Neural progenitor cell (in vitro differentiated cells): ENCODE data around the gene LRRIQ4. TPM values are rescaled to one million over a fixed set of nuclear protein-coding genes. Genes with fewer than 3 reads are reported as not detected.

Experiments
- DNase-seq: peaks from one replicate; pipeline ENCODE4 v3.0.0-alpha.2; 2016; ENCODE audit warnings: low spot score
- H2AFZ ChIP-seq: fragments of 200-600 bp; sonication (generic); replicated peaks from 2 replicates; pipeline ENCODE4 v1.6.1; 2016; ENCODE audit warnings: antibody characterized with exemption
- H3F3A ChIP-seq: fragments of 200-600 bp; sonication (generic); 2 replicates; pipeline ENCODE4 v1.6.1; 2016; ENCODE audit warnings: antibody characterized with exemption, low read depth
- H3K27ac ChIP-seq: fragments of 200-600 bp; sonication (generic); 2 replicates; pipeline ENCODE4 v1.5.1; 2016; ENCODE audit warnings: mild to moderate bottlenecking
- H3K27me3 ChIP-seq: fragments of 200-600 bp; sonication (generic); 2 replicates; pipeline ENCODE4 v1.6.1; 2016; ENCODE audit warnings: mild to moderate bottlenecking, moderate library complexity
- H3K36me3 ChIP-seq: fragments of 200-600 bp; sonication (generic); 2 replicates; pipeline ENCODE4 v1.5.1; 2016
- H3K4me1 ChIP-seq: fragments of 200-600 bp; sonication (generic); 2 replicates; pipeline ENCODE4 v1.6.1; 2016; ENCODE audit warnings: mixed run types
- H3K4me2 ChIP-seq: fragments of 200-600 bp; sonication (generic); 2 replicates; pipeline ENCODE4 v1.6.1; 2016
- H3K4me3 ChIP-seq: fragments of 200-600 bp; sonication (generic); 2 replicates; pipeline ENCODE4 v1.5.1; 2016
- H3K79me2 ChIP-seq: fragments of 200-600 bp; sonication (generic); 2 replicates; pipeline ENCODE4 v1.6.1; 2016; ENCODE audit warnings: low read depth
- H3K9ac ChIP-seq: fragments of 200-600 bp; sonication (generic); 2 replicates; pipeline ENCODE4 v1.6.1; 2016
- H3K9me3 ChIP-seq: fragments of 200-600 bp; sonication (generic); 2 replicates; pipeline ENCODE4 v1.5.1; 2016; ENCODE audit warnings: low read depth
- H4K20me1 ChIP-seq: fragments of 200-600 bp; sonication (generic); 2 replicates; pipeline ENCODE4 v1.6.1; 2016; ENCODE audit warnings: low read depth
- H3K27ac Mint-ChIP-seq: 3 replicates; pipeline ENCODE4 v1.8.0; 2021; ENCODE audit warnings: mixed read lengths
- H3K27me3 Mint-ChIP-seq: 2 replicates; pipeline ENCODE4 v1.8.0; 2022; ENCODE audit warnings: low read depth, mild to moderate bottlenecking, inconsistent platforms, moderate library complexity, mixed read lengths; ENCODE audit not compliant: insufficient read depth
- H3K36me3 Mint-ChIP-seq: 3 replicates; pipeline ENCODE4 v1.8.0; 2021; ENCODE audit warnings: mixed read lengths
- H3K4me1 Mint-ChIP-seq: 3 replicates; pipeline ENCODE4 v1.8.0; 2021; ENCODE audit warnings: mixed read lengths
- H3K4me3 Mint-ChIP-seq: 3 replicates; pipeline ENCODE4 v1.8.0; 2021; ENCODE audit warnings: mild to moderate bottlenecking, moderate library complexity, mixed read lengths
- H3K9me3 Mint-ChIP-seq: 3 replicates; pipeline ENCODE4 v1.8.0; 2020; ENCODE audit warnings: mixed read lengths
- EZH2 ChIP-seq: fragments of 200-600 bp; sonication (generic); IDR thresholded peaks from 2 replicates; pipeline ENCODE4 v1.6.1; 2017; ENCODE audit warnings: antibody characterized with exemption, mild to moderate bottlenecking, moderate library complexity
- EZH2phosphoT487 ChIP-seq: fragments of 200-600 bp; sonication (generic); IDR thresholded peaks from 2 replicates; pipeline ENCODE4 v1.6.1; 2017; ENCODE audit warnings: antibody characterized with exemption
- total RNA-seq: library from RNA; depleted of rRNA; stranded (reverse); fragments of >200 nt; gene quantifications from 2 replicates; pipeline ENCODE4 v1.2.3, GENCODE V29; 2015; ENCODE audit warnings: low replicate concordance
- TF ChIP-seq, protein P1 (sequence below): fragments of 200-600 bp; sonication (generic); IDR thresholded peaks from 2 replicates; pipeline ENCODE4 v1.5.1; 2017; ENCODE audit warnings: antibody characterized with exemption, mild to moderate bottlenecking

LRRIQ4 gene
- total RNA-seq, 1 donor from 2014 or later = not detected

DNA sequence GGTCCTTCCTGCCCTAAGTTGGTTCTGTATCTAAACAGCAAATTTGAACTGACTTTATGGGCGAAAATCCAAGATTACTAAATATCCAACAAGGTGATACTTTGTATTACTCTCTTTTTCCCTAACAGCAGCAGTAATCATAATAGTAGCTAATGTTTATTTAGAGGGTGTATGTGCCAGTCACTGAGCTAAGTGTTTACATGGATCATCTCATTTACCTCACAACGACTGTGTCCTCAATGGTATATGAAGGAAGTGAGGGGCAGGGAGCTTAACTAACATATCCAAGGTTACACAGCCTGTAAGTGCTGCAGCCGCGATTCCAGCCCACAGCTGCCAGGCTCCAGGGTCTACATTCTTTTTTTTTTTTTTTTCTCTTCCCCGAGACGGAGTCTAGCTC, 10.3 kb downstream of the LRRIQ4 start:
- H3K4me1 Mint-ChIP-seq = no peaks in the 10 kb centered on the region
- H3K36me3 ChIP-seq = no peaks in the 10 kb centered on the region
- no peaks in the 10 kb centered on the region for H3K27me3 Mint-ChIP-seq
- H3K79me2 ChIP-seq = no peaks in the 10 kb centered on the region
- no peak overlapping the region for H3K4me3 Mint-ChIP-seq
- no peaks in the 10 kb centered on the region for H3K9me3 ChIP-seq
- H2AFZ ChIP-seq = no peak overlapping the region
- TF ChIP-seq EZH2phosphoT487 = no peak
- TF ChIP-seq, protein P1, sequence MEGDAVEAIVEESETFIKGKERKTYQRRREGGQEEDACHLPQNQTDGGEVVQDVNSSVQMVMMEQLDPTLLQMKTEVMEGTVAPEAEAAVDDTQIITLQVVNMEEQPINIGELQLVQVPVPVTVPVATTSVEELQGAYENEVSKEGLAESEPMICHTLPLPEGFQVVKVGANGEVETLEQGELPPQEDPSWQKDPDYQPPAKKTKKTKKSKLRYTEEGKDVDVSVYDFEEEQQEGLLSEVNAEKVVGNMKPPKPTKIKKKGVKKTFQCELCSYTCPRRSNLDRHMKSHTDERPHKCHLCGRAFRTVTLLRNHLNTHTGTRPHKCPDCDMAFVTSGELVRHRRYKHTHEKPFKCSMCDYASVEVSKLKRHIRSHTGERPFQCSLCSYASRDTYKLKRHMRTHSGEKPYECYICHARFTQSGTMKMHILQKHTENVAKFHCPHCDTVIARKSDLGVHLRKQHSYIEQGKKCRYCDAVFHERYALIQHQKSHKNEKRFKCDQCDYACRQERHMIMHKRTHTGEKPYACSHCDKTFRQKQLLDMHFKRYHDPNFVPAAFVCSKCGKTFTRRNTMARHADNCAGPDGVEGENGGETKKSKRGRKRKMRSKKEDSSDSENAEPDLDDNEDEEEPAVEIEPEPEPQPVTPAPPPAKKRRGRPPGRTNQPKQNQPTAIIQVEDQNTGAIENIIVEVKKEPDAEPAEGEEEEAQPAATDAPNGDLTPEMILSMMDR = no peak
- TF ChIP-seq EZH2 = no peak
- DNase-seq = no peak
- no peaks in the 10 kb centered on the region for H4K20me1 ChIP-seq
- no peak overlapping the region for H3K4me3 ChIP-seq
- H3K27ac ChIP-seq = no peak overlapping the region
- no peak overlapping the region for H3K4me2 ChIP-seq
- H3K27ac Mint-ChIP-seq = no peak overlapping the region
- no peaks in the 10 kb centered on the region for H3K36me3 Mint-ChIP-seq
- no peaks in the 10 kb centered on the region for H3F3A ChIP-seq
- no peaks in the 10 kb centered on the region for H3K9me3 Mint-ChIP-seq
- no peaks in the 10 kb centered on the region for H3K4me1 ChIP-seq
- no peaks in the 10 kb centered on the region for H3K27me3 ChIP-seq
- no peak overlapping the region for H3K9ac ChIP-seq

DNA sequence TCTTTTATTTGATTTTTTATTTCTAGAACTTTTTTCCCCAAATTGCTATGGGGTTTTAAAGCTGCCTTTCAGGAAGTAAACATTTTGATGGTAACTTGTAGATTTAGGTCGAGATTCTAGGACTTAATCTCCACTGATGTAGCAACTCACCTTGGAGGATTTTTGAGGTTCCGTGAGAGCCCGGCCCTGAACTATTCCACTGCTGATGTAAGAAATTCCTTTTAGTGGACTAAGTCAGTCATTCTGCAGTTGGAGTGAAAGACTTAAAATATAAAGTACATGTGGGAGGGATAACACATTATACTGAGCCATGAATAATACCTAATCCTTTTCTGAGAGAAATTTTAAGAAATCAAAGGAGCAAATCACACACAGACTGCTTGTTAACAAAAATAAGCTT, 12.6 kb downstream of the LRRIQ4 start:
- Histone ChIP-seq H3K9me3 (no peaks in the 10 kb centered on the region), H3K27ac (no peak overlapping the region), H3F3A (no peaks in the 10 kb centered on the region), H3K79me2 (no peaks in the 10 kb centered on the region), H3K4me2 (no peak overlapping the region), H3K9ac (no peak overlapping the region), H2AFZ (no peak overlapping the region), H4K20me1 (no peaks in the 10 kb centered on the region), H3K36me3 (no peaks in the 10 kb centered on the region), H3K4me1 (no peaks in the 10 kb centered on the region), H3K27me3 (no peaks in the 10 kb centered on the region), H3K4me3 (no peak overlapping the region)
- H3K4me3 Mint-ChIP-seq = no peak overlapping the region
- no peak for DNase-seq
- H3K27ac Mint-ChIP-seq = no peak overlapping the region
- no peaks in the 10 kb centered on the region for H3K9me3 Mint-ChIP-seq
- H3K4me1 Mint-ChIP-seq = no peaks in the 10 kb centered on the region
- no peaks in the 10 kb centered on the region for H3K27me3 Mint-ChIP-seq
- no peaks in the 10 kb centered on the region for H3K36me3 Mint-ChIP-seq
- TF ChIP-seq, protein P1 = no peak
- TF ChIP-seq EZH2 (no peak), EZH2phosphoT487 (no peak)

GRCh38 chr3:169827712-169828111, 15.0 kb downstream of the LRRIQ4 start:
- H3K27ac Mint-ChIP-seq = no peak overlapping the region
- H3K4me2 ChIP-seq = no peak overlapping the region
- no peaks in the 10 kb centered on the region for H3K27me3 ChIP-seq
- no peak overlapping the region for H3K27ac ChIP-seq
- H3K4me1 Mint-ChIP-seq = no peaks in the 10 kb centered on the region
- H3K79me2 ChIP-seq = no peaks in the 10 kb centered on the region
- no peaks in the 10 kb centered on the region for H3K4me1 ChIP-seq
- no peak for DNase-seq
- no peaks in the 10 kb centered on the region for H3K9me3 Mint-ChIP-seq
- no peak overlapping the region for H3K4me3 Mint-ChIP-seq
- H3F3A ChIP-seq = no peaks in the 10 kb centered on the region
- no peaks in the 10 kb centered on the region for H3K36me3 Mint-ChIP-seq
- H3K36me3 ChIP-seq = no peaks in the 10 kb centered on the region
- TF ChIP-seq EZH2phosphoT487 (no peak), EZH2 (no peak)
- TF ChIP-seq, protein P1 = no peak
- no peak overlapping the region for H3K9ac ChIP-seq
- no peak overlapping the region for H3K4me3 ChIP-seq
- no peak overlapping the region for H2AFZ ChIP-seq
- H3K27me3 Mint-ChIP-seq = no peaks in the 10 kb centered on the region
- no peaks in the 10 kb centered on the region for H3K9me3 ChIP-seq
- H4K20me1 ChIP-seq = no peaks in the 10 kb centered on the region
